GM18951 (cell line): ENCODE measurements around the gene TTBK2.

Source experiments
- POLR2A ChIP-seq: IDR thresholded peaks from 4 replicates; pipeline ENCODE4 v1.6.1; 2011; ENCODE audit warnings: mild to moderate bottlenecking; ENCODE audit not compliant: insufficient read length, insufficient read depth; ENCODE audit errors: extremely low read depth
- in situ Hi-C: fragments of 300-500 bp; cut with MboI; formaldehyde crosslinking; loops from one replicate; pipeline ENCODE4 v1.12.0; 2022; ENCODE audit warnings: low sequenced_read_pairs, mixed read lengths, inconsistent platforms; ENCODE audit not compliant: unreplicated experiment

Gene TTBK2

GRCh38 chr15:42729409-42729808 lies 191.2 kb downstream of the TTBK2 start:
- no peak for TF ChIP-seq POLR2A
- in situ Hi-C loops: no loop called here

- TF ChIP-seq POLR2A: no peak
- in situ Hi-C loops: no loop called here
Observed at GRCh38 chr15:42728972-42729371, 191.6 kb downstream of the TTBK2 start.

GRCh38 chr15:42728560-42728959 lies 192.0 kb downstream of the TTBK2 start:
- no peak for TF ChIP-seq POLR2A
- in situ Hi-C loops: no loop called here

GRCh38 chr15:42727750-42728381 lies 192.7 kb downstream of the TTBK2 start:
- in situ Hi-C loops: no loop called here
- no peak for TF ChIP-seq POLR2A

GRCh38 chr15:42726114-42726513 lies 194.5 kb downstream of the TTBK2 start:
- in situ Hi-C loops: no loop called here
- TF ChIP-seq POLR2A: no peak

- in situ Hi-C loops: no loop called here
- no peak for TF ChIP-seq POLR2A
Observed at GRCh38 chr15:42725331-42725903, 195.2 kb downstream of the TTBK2 start.

GRCh38 chr15:42724276-42724675 lies 196.3 kb downstream of the TTBK2 start:
- in situ Hi-C loops: no loop called here
- no peak for TF ChIP-seq POLR2A

- in situ Hi-C loops: no loop called here
- no peak for TF ChIP-seq POLR2A
Observed at GRCh38 chr15:42723068-42723467, 197.5 kb downstream of the TTBK2 start.

- TF ChIP-seq POLR2A: no peak
- in situ Hi-C loops: no loop called here
Observed at GRCh38 chr15:42721916-42722315, 198.7 kb downstream of the TTBK2 start.

GRCh38 chr15:42721016-42721415 lies 199.6 kb downstream of the TTBK2 start:
- no peak for TF ChIP-seq POLR2A
- in situ Hi-C loops: no loop called here

- in situ Hi-C loops: no loop called here
- TF ChIP-seq POLR2A: no peak
Observed at GRCh38 chr15:42720071-42720470, 200.5 kb downstream of the TTBK2 start.

GRCh38 chr15:42719043-42719442 lies 201.5 kb downstream of the TTBK2 start:
- in situ Hi-C loops: no loop called here
- no peak for TF ChIP-seq POLR2A

- in situ Hi-C loops: no loop called here
- TF ChIP-seq POLR2A: no peak
Observed at GRCh38 chr15:42716626-42717025, 204.0 kb downstream of the TTBK2 start.

GRCh38 chr15:42716125-42716524 lies 204.5 kb downstream of the TTBK2 start:
- in situ Hi-C loops: no loop called here
- no peak for TF ChIP-seq POLR2A
